ENCODE data around the gene SLC39A6. TPM values are rescaled to one million over a fixed set of nuclear protein-coding genes. Genes with fewer than 3 reads are reported as not detected.
"Not testable (repeated sequence)": the region's sequence is repeated elsewhere in the genome, so short reads cannot be mapped to it uniquely, and the experiment has no call there.

Gene SLC39A6
- total RNA-seq, 2 experiments from 2014 or later = 18.4 to 20.4 TPM

GRCh38 chr18:36104749-36105148, 24.4 kb downstream of the SLC39A6 start:
- H3K27me3 Mint-ChIP-seq = peaks cover 4% of the 10 kb centered on the region

GRCh38 chr18:36101943-36102342, 27.2 kb downstream of the SLC39A6 start:
- peaks cover 14% of the 10 kb centered on the region for H3K27me3 Mint-ChIP-seq
- H3K4me1 Mint-ChIP-seq = no peaks in the 10 kb centered on the region
- H3K9me3 Mint-ChIP-seq = peaks cover 4% of the 10 kb centered on the region
- H3K27ac Mint-ChIP-seq = no peak overlapping the region
- no peak for DNase-seq
- H3K36me3 Mint-ChIP-seq = no peaks in the 10 kb centered on the region
- no peak for ATAC-seq (ENCODE audit: low read depth)
- POLR2A ChIA-PET = no interaction called here
- H3K4me3 Mint-ChIP-seq = no peak overlapping the region

More at GRCh38 chr18:36104749-36105148, 24.4 kb downstream of the SLC39A6 start:
- Mint-ChIP-seq H3K4me3 (no peak overlapping the region), H3K27ac (no peak overlapping the region), H3K9me3 (peaks cover 4% of the 10 kb centered on the region), H3K36me3 (peaks cover 2% of the 10 kb centered on the region), H3K4me1 (no peaks in the 10 kb centered on the region)
- POLR2A ChIA-PET = no interaction called here
- no peak for ATAC-seq (ENCODE audit: low read depth)
- no peak for DNase-seq

DNA sequence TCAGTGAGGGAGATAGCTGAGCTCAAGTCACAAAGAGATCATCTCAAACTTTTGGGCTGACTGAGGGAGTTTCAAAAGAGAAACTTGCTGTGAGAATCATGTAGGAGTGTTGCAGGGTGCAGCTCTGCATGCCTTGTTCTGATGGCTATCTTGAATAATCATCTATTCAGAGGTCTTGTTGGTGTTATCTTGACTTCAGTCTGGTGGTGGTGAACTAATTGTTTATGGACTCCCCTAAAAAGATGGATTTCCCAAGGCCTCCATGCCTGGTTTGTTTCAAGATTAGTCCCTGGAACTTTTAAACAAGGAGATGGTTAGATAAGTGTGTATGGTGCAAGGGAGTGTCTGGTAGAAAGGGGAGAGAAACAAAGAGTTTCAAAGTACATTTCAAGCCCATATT, 29.8 kb downstream of the SLC39A6 start:
- peaks cover 4% of the 10 kb centered on the region for H3K9me3 Mint-ChIP-seq
- DNase-seq (no peak), ATAC-seq (ENCODE audit: low read depth) (no peak)
- POLR2A ChIA-PET = no interaction called here
- H3K36me3 Mint-ChIP-seq = no peaks in the 10 kb centered on the region
- H3K4me1 Mint-ChIP-seq = no peaks in the 10 kb centered on the region
- H3K27me3 Mint-ChIP-seq = peaks cover 22% of the 10 kb centered on the region
- no peak overlapping the region for H3K27ac Mint-ChIP-seq
- H3K4me3 Mint-ChIP-seq = no peak overlapping the region

GRCh38 chr18:36096955-36097354, 32.2 kb downstream of the SLC39A6 start:
- DNase-seq = no peak
- no peak overlapping the region for H3K4me3 Mint-ChIP-seq
- H3K4me1 Mint-ChIP-seq = peaks cover 2% of the 10 kb centered on the region

DNA sequence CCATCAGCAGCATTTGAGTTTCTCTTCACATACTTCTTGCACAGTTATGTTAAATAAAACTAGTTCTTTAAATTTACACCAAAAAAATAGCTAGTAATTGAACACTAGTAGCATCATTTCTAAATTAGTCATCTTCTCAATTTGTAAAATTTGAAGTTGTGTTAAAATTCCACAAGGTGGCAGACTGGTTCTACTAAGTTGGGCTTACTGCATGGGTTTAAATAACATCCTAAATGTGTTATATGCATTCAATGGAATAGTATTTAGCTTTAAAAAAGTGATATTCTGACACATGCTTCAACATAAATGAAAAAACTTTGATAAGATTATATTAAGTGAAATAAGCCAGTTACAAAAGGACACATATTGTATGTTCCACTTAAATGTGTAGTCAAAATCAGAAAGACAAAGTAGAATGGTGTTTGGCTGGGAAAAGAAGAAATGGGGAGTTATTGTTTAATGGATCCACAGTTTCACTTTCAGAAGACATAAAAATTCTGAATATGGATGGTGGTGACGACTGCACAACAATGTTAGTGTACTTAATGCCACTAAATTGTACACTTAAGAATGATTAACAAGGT, 33.1 kb downstream of the SLC39A6 start:
- POLR2A ChIA-PET = no interaction called here
- Mint-ChIP-seq H3K36me3 (no peaks in the 10 kb centered on the region), H3K27me3 (peaks cover 20% of the 10 kb centered on the region), H3K4me3 (no peak overlapping the region), H3K9me3 (no peaks in the 10 kb centered on the region), H3K4me1 (peaks cover 2% of the 10 kb centered on the region), H3K27ac (no peak overlapping the region)
- ATAC-seq (ENCODE audit: low read depth) (no peak), DNase-seq (no peak)

More at GRCh38 chr18:36096955-36097354, 32.2 kb downstream of the SLC39A6 start:
- peaks cover under 1% of the 10 kb centered on the region for H3K9me3 Mint-ChIP-seq
- POLR2A ChIA-PET = no interaction called here
- H3K36me3 Mint-ChIP-seq = no peaks in the 10 kb centered on the region
- H3K27me3 Mint-ChIP-seq = peaks cover 20% of the 10 kb centered on the region
- no peak overlapping the region for H3K27ac Mint-ChIP-seq
- no peak for ATAC-seq (ENCODE audit: low read depth)

DNA sequence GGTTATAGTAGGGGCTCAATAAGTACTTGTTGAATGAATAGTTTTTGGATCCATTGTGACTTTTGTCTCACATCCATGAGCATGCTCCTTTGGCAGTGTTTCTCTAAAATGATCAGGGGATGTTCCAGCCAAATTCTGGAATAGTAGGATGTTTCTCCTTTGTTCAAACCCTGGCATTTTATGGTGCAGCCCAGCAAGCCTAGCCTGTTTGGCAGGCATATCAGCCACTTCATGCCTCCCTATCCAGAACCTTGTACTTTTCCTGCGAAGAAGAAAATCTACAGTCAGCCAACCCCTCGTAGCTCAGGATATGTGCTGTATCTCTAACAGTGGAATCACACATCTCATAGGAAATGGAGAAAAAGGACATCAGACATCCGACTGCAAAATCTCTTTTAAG, 34.7 kb downstream of the SLC39A6 start:
- H3K27me3 Mint-ChIP-seq = peaks cover 17% of the 10 kb centered on the region
- H3K27ac Mint-ChIP-seq = no peak overlapping the region
- H3K4me3 Mint-ChIP-seq = no peak overlapping the region
- ATAC-seq (ENCODE audit: low read depth) = no peak
- H3K4me1 Mint-ChIP-seq = peaks cover 2% of the 10 kb centered on the region
- no peaks in the 10 kb centered on the region for H3K9me3 Mint-ChIP-seq
- H3K36me3 Mint-ChIP-seq = no peaks in the 10 kb centered on the region
- POLR2A ChIA-PET = interaction anchor here (0.7 kb wide), 1 partner anchor 1099 kb away, joined by 3 read pairs; no protein-coding TSS in a partner anchor
- no peak for DNase-seq

DNA sequence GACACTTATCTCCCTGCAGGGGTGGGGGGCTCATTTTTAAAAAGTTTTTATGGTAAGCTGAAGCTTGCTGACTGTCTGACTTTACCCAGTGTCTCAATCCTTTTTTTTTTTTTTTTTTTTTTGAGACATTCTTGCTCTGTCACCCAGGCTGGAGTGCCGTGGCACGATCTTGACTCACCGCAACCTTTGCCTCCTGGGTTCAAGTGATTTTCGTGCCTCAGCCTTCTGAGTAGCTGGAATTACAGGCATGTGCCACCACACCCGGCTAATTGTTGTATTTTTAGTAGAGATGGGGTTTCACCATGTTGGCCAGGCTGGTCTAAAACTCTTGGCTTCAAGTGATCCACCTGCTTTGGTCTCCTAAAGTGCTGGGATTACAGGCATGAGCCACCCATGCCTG, 37.0 kb downstream of the SLC39A6 start:
- not testable (repeated sequence) for H3K36me3 Mint-ChIP-seq; H3K27ac Mint-ChIP-seq; H3K4me1 Mint-ChIP-seq; ATAC-seq (ENCODE audit: low read depth); H3K9me3 Mint-ChIP-seq; DNase-seq; H3K4me3 Mint-ChIP-seq
- H3K27me3 Mint-ChIP-seq = peaks cover 10% of the 10 kb centered on the region
- POLR2A ChIA-PET = interaction anchor here (0.6 kb wide), 1 partner anchor 479 kb away, joined by 3 read pairs; no protein-coding TSS in a partner anchor

GRCh38 chr18:36089001-36089400, 40.1 kb downstream of the SLC39A6 start:
- H3K4me3 Mint-ChIP-seq = no peak overlapping the region

DNA sequence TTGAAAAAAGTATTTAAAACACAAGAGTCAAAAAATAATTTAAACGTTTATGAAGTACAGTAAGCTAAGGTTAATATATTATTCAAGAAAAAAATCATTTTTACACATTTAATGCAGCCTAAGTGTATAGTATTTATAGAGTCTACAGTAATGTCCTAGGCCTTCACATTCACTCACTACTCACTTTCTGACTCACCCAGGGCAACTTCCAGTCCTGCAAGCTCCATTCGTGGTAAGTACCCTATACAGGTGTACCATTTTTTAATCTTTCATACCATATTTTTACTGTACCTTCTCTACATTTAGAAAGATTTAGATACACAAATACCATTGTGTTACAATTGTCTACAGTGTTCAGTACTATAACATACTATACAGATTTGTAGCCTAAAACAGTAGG, 40.9 kb downstream of the SLC39A6 start:
- POLR2A ChIA-PET = no interaction called here
- no peaks in the 10 kb centered on the region for H3K9me3 Mint-ChIP-seq
- ATAC-seq (ENCODE audit: low read depth) (no peak), DNase-seq (no peak)
- H3K4me3 Mint-ChIP-seq = no peak overlapping the region
- H3K36me3 Mint-ChIP-seq = no peaks in the 10 kb centered on the region
- peaks cover 8% of the 10 kb centered on the region for H3K4me1 Mint-ChIP-seq
- H3K27ac Mint-ChIP-seq = no peak overlapping the region
- H3K27me3 Mint-ChIP-seq = no peaks in the 10 kb centered on the region

More at GRCh38 chr18:36089001-36089400, 40.1 kb downstream of the SLC39A6 start:
- Mint-ChIP-seq H3K4me1 (peaks cover 4% of the 10 kb centered on the region), H3K9me3 (no peaks in the 10 kb centered on the region), H3K27me3 (peaks cover 2% of the 10 kb centered on the region), H3K27ac (no peak overlapping the region), H3K36me3 (no peaks in the 10 kb centered on the region)
- DNase-seq = no peak
- POLR2A ChIA-PET = no interaction called here
- no peak for ATAC-seq (ENCODE audit: low read depth)

DNA sequence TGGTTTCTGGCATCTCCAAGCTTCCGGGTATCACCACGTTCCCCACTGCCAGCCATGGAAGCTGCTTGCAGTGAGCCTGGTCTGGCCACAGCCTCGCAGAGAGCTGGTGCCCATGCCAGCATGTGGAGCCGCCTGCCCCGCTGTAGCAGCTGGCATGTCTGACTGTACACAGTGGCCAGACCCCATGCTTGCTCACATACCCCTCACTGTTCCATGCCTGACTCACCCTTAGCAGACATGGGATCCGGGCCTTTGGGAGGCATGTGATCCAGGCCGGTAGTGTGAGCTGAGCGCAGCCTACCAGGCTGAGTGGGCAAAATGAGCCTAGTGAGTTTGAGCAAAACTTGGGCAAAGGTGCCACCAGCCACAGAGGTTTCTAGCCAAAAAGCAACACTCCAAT, 43.0 kb downstream of the SLC39A6 start:
- Mint-ChIP-seq H3K27ac (no peak overlapping the region), H3K4me1 (peaks cover 13% of the 10 kb centered on the region), H3K27me3 (no peaks in the 10 kb centered on the region), H3K9me3 (peaks cover 5% of the 10 kb centered on the region), H3K4me3 (no peak overlapping the region), H3K36me3 (no peaks in the 10 kb centered on the region)
- POLR2A ChIA-PET = no interaction called here
- ATAC-seq (ENCODE audit: low read depth) (no peak), DNase-seq (no peak)

GRCh38 chr18:36085195-36085594, 43.9 kb downstream of the SLC39A6 start:
- Mint-ChIP-seq H3K9me3 (peaks cover 8% of the 10 kb centered on the region), H3K36me3 (no peaks in the 10 kb centered on the region), H3K4me1 (peaks cover 13% of the 10 kb centered on the region), H3K27ac (no peak overlapping the region), H3K27me3 (no peaks in the 10 kb centered on the region), H3K4me3 (no peak overlapping the region)
- POLR2A ChIA-PET = no interaction called here
- DNase-seq (no peak), ATAC-seq (ENCODE audit: low read depth) (no peak)

- peaks cover 13% of the 10 kb centered on the region for H3K4me1 Mint-ChIP-seq
- no peaks in the 10 kb centered on the region for H3K36me3 Mint-ChIP-seq
- no peak overlapping the region for H3K27ac Mint-ChIP-seq
- ATAC-seq (ENCODE audit: low read depth) = no peak
- no peak overlapping the region for H3K4me3 Mint-ChIP-seq
- POLR2A ChIA-PET = no interaction called here
- no peak for DNase-seq
- H3K9me3 Mint-ChIP-seq = peaks cover 10% of the 10 kb centered on the region
- H3K27me3 Mint-ChIP-seq = no peaks in the 10 kb centered on the region
Observed at GRCh38 chr18:36083729-36084128, 45.4 kb downstream of the SLC39A6 start.

DNA sequence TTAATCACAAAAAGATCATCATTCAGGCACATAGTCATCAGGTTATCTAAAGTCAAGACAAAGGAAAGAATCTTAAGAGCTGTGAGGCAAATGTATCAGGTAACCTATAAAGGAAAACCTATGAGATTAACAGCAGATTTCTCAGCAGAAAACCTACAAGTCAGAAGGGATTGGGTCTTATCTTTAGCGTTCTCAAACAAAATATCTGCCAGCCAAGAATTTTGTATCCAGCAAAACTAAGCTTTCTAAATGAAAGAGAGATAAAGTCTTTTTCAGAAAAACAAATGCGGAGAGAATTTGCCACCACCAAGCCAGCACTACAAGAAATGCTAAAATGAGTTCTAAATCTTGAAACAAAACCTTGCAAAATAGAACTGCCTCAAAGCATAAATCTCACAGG, 48.0 kb downstream of the SLC39A6 start:
- H3K27ac Mint-ChIP-seq; H3K27me3 Mint-ChIP-seq; H3K4me3 Mint-ChIP-seq; DNase-seq; H3K36me3 Mint-ChIP-seq; ATAC-seq (ENCODE audit: low read depth); POLR2A ChIA-PET: not testable (repeated sequence)
- Mint-ChIP-seq H3K4me1 (peaks cover 13% of the 10 kb centered on the region), H3K9me3 (peaks cover 10% of the 10 kb centered on the region)

DNA sequence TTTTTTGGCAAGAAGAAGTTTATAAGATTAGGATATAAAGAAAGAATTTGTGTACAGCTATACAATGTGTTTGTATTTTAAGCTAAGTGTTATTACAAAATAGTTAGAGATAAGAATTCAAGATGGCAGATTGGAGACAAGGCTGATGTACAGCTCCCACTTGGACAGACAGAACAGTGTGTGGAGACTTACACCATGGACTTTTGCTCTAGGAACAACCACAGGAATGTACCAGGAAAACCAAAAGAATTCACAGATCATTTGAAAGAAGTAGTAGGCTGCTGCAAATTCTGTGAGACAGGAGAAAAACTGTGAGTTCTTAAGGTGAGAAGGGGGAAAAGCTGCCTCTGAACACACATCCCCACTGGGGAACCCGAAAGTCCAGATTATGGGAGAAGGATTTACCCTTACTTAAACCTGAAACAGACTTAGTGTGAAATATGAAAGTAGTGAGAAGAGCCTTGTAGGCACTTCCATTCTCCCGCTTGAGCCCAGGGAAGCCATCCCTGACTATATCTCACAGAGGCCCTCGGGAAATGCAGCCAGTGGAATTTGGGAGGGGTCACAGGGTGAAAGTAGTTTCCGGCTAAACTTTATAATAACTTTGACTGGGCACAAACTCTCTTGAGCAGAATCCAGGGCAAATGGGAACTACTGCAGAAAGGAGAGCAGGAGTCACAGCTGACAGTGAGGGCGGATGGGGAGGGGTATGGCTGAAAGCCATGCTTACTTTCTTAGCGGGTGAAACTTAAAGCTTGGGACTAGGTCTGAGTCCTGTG, 50.2 kb downstream of the SLC39A6 start:
- Mint-ChIP-seq H3K4me3 (no peak overlapping the region), H3K27ac (no peak overlapping the region)

More for the DNA sequence above, 50.2 kb downstream of the SLC39A6 start:
- no peak for DNase-seq
- Mint-ChIP-seq H3K27me3 (peaks cover 8% of the 10 kb centered on the region), H3K4me1 (peaks cover 11% of the 10 kb centered on the region), H3K36me3 (no peaks in the 10 kb centered on the region), H3K9me3 (peaks cover 10% of the 10 kb centered on the region)
- ATAC-seq (ENCODE audit: low read depth) = no peak
- POLR2A ChIA-PET = no interaction called here

Measured in activated naive CD8-positive, alpha-beta T cell treated with anti-CD3 and anti-CD28 coated beads, Interleukin-2, amount 10 ng/mL, durations not matched to agents 7 days and 5 days (primary cell).